ENCODE data around the gene PRR5L. TPM values are rescaled to one million over a fixed set of nuclear protein-coding genes. Genes with fewer than 3 reads are reported as not detected.

PRR5L gene
- total RNA-seq, 2 experiments from 2014 or later, result 7.0 to 8.1 TPM

DNA sequence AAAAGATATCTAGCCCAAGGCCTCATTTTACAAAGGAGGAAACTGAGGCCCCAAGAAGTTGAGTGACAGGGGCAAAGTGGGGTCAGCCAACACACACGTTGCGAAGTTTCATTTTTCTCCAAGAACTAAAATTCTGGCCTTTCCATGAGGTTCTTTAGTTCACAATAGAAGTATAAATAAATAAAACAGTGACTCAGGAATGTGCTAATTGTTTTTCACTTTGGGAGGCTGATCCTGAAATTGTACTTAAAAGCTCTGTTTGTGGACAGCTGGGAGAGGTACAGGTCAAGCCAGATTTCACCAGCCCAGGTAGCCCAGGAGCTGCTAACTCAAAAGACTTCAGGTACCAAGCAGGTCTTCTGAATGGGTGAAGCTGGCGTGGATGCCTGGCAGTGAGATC lies 108.7 kb downstream of the PRR5L start:
- DNase-seq (no peak), ATAC-seq (no peak)
- intact Hi-C loops (cut with micrococcal nuclease), result no loop called here
- Mint-ChIP-seq H3K4me1 (ENCODE audit: low read depth) (peaks cover 41% of the 10 kb centered on the region), H3K4me3 (no peak overlapping the region), H3K9me3 (no peaks in the 10 kb centered on the region), H3K27ac (no peak overlapping the region), H3K27me3 (peaks cover 10% of the 10 kb centered on the region), H3K36me3 (ENCODE audit: low read depth) (peaks cover 3% of the 10 kb centered on the region)
- ChIA-PET POLR2A (interaction anchor here (0.7 kb wide), 1 partner anchor 22 kb away, joined by 3 read pairs; no protein-coding TSS in a partner anchor), CTCF (no interaction called here)
- TF ChIP-seq, protein P1, sequence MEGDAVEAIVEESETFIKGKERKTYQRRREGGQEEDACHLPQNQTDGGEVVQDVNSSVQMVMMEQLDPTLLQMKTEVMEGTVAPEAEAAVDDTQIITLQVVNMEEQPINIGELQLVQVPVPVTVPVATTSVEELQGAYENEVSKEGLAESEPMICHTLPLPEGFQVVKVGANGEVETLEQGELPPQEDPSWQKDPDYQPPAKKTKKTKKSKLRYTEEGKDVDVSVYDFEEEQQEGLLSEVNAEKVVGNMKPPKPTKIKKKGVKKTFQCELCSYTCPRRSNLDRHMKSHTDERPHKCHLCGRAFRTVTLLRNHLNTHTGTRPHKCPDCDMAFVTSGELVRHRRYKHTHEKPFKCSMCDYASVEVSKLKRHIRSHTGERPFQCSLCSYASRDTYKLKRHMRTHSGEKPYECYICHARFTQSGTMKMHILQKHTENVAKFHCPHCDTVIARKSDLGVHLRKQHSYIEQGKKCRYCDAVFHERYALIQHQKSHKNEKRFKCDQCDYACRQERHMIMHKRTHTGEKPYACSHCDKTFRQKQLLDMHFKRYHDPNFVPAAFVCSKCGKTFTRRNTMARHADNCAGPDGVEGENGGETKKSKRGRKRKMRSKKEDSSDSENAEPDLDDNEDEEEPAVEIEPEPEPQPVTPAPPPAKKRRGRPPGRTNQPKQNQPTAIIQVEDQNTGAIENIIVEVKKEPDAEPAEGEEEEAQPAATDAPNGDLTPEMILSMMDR (IDR thresholded peaks at IDR 0.05), result no peak

DNA sequence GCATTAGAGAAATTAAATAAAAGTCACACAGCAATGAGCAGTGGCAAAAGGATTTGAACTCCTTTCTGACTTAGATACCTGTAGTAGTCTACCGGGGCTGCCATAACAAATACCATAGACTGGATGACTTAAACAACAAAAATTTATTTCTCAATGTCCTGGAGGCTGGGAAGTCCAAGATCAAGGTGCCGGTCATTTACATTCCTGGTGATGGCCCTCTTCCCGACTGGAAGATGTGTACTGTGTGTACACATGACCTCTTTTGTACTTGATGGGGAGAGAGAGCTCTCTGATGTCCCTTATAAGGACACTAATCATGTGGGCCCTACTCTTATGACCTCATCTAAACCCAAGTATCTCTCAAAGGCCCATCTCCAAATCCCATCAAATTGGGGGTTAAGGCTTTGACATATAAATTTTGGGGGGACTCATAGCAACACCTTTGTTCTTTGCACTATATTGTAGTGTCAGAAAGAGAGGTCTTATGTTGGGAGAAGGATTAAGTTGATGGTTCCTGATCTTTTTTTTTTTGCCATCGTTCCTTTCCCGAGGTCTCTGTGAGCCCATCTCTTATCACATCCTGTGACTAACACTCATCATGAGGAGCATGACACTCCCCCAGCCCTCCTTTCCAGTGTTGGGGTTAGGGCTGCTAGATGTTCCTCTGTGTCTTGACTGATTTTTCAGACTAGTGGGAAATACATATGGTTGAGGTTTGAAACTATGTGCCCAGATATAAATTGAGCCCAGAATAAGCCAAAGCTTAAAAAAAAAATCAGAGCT lies 109.7 kb downstream of the PRR5L start:
- Mint-ChIP-seq H3K4me1 (ENCODE audit: low read depth) (peaks cover 44% of the 10 kb centered on the region), H3K9me3 (no peaks in the 10 kb centered on the region), H3K27ac (peak overlapping the region; percentile 22), H3K36me3 (ENCODE audit: low read depth) (peaks cover 3% of the 10 kb centered on the region), H3K4me3 (no peak overlapping the region), H3K27me3 (peaks cover 3% of the 10 kb centered on the region)
- no peak for DNase-seq
- POLR2A ChIA-PET, result interaction anchor here (0.7 kb wide), 1 partner anchor 21 kb away, joined by 3 read pairs; no protein-coding TSS in a partner anchor
- CTCF ChIA-PET, result interaction anchor here (1.5 kb wide), 1 partner anchor 113 kb away, joined by 4 read pairs; no protein-coding TSS in a partner anchor
- TF ChIP-seq, protein P1 (IDR thresholded peaks at IDR 0.05), result no peak
- intact Hi-C loops (cut with micrococcal nuclease), result no loop called here
- ATAC-seq, result no peak

DNA sequence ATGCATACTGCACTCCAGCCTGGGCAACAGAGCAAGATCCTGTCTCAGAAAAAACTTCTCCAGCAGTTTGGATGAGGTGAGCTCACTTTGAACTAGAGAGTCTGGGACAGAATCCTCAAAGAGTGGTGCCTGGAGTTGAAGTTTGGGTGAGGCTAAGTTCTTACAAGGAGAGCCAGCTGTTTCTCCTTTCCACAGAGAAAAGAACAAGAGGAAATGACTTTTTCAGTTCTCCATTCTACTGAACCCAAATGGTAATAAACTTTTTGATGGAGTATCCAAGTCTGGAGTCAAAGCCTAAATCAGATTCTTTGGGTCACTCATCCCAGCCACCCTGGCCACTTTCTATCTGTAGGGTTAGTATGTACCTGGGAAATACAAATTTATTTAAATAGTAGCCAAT lies 111.3 kb downstream of the PRR5L start:
- DNase-seq, result no peak
- ATAC-seq, result no peak
- H3K9me3 Mint-ChIP-seq, result no peaks in the 10 kb centered on the region
- H3K4me3 Mint-ChIP-seq, result no peak overlapping the region
- TF ChIP-seq, protein P1 (IDR thresholded peaks at IDR 0.05), result no peak
- H3K36me3 Mint-ChIP-seq (ENCODE audit: low read depth), result no peaks in the 10 kb centered on the region
- ChIA-PET CTCF (interaction anchor here (1.5 kb wide), 1 partner anchor 114 kb away, joined by 4 read pairs; no protein-coding TSS in a partner anchor), POLR2A (no interaction called here)
- H3K27me3 Mint-ChIP-seq, result no peaks in the 10 kb centered on the region
- peaks cover 52% of the 10 kb centered on the region for H3K4me1 Mint-ChIP-seq (ENCODE audit: low read depth)
- no peak overlapping the region for H3K27ac Mint-ChIP-seq
- intact Hi-C loops (cut with micrococcal nuclease), result no loop called here

DNA sequence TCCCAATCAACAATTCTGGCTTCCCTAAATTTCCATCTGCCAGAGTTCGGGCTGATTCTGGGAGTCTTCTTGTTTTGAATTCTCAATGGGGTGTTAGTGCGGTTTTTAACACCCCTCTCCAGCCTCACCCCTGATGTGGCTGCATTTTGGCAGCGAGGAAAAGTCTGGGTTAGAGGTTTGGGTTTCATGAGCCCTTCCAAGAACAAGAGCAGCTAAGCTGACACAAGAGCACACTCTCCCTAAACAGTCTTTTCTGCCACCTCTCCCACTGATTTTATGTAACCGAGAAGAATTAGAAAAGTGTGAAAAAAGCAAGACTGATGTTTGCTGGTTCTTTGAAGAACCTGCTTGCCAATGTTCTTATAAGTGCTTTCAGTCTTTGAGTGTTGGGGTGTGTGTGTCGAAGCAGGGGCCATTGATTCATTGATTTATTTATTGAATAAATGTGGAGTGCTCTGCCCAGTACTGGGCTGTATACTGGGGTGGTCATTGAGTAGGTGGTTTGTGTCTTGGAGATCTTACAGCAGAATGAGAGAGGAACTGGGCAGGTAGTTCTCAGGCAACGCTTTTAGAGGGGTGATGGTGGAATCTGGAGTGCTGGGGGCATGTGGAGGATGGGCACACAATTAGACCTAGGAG lies 112.5 kb downstream of the PRR5L start:
- Mint-ChIP-seq H3K4me3 (peak overlapping the region; percentile 39), H3K4me1 (ENCODE audit: low read depth) (peaks cover 56% of the 10 kb centered on the region), H3K36me3 (ENCODE audit: low read depth) (no peaks in the 10 kb centered on the region), H3K9me3 (no peaks in the 10 kb centered on the region), H3K27me3 (no peaks in the 10 kb centered on the region), H3K27ac (peak overlapping the region; percentile 94)
- peak; percentile 13 for ATAC-seq
- no peak for DNase-seq
- CTCF ChIA-PET, result no interaction called here
- TF ChIP-seq, protein P1 (IDR thresholded peaks at IDR 0.05), result no peak
- POLR2A ChIA-PET, result no interaction called here
- intact Hi-C loops (cut with micrococcal nuclease), result no loop called here

Measured in activated CD8-positive, alpha-beta T cell treated with anti-CD3 and anti-CD28 coated beads for 36 hours (primary cell).